HG03521 (cell line): ENCODE results near the gene SLC26A5.
A peak's percentile ranks its signal among the peaks of the same experiment; 100 is the strongest.

Experiments used
- ATAC-seq: cut with Tn5 transposase; IDR thresholded peaks from one replicate; pipeline ENCODE4 v1.9.1; 2021; ENCODE audit warnings: mild to moderate bottlenecking, moderate library complexity; ENCODE audit not compliant: unreplicated experiment

SLC26A5 gene

DNA sequence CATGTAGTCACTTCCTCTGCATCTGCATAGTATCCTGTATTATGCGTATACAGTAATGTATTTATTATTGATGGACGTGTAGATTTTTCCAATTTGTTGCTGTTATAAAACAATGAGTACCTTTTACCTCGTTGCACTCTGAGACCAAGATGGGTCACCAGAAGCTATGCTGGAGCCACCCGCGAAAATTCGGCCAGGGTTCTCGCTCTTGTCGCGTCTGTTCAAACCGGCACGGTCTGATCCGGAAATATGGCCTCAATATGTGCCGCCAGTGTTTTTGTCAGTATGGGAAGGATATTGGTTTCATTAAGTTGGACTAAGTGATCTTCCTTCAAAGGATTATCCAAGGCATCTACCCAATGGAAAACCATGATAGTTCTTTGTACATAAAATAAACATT, 97.6 kb downstream of the SLC26A5 start:
- ATAC-seq = no peak

DNA sequence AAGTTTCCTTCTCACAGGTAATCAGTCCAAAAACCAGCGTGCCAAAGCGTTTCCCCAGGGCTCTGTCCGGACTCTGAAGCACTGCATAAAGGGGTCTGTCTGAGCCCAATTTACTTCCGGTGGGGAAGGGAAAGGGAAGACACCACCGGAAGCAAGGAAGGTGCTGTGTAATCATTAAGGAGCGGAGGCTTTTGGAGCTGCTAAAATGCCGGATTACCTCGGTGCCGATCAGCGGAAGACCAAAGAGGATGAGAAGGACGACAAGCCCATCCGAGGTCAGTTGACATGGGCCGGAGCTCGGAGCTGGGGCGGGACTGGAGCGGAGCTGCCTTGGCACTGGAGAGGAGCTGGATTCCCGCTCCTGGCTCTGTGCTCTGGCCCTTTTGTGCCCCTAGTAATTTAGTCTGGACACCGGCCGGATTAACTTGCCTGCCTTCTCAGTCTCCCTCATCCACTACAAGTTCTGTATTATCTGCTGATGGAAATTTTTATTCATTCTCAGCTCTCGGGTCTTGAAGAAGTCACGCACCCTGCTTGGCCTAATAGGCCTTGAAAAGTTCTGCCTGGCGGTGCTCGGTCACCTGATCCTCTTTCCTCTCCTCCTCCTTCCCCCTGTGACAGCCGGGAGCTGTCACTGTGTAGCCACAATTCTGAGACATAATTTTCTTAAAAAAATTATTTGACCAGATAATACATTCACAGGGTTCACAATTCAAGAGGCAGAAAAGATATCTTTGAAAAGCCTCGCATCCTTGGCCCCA, 98.3 kb downstream of the SLC26A5 start, which contains the start of gene PSMC2:
PSMC2 (plus strand) TSS at position 137 of the 761 bp plus-strand sequence; CDS start at position 206, 69 bp downstream.
- peak; percentile 61 for ATAC-seq

DNA sequence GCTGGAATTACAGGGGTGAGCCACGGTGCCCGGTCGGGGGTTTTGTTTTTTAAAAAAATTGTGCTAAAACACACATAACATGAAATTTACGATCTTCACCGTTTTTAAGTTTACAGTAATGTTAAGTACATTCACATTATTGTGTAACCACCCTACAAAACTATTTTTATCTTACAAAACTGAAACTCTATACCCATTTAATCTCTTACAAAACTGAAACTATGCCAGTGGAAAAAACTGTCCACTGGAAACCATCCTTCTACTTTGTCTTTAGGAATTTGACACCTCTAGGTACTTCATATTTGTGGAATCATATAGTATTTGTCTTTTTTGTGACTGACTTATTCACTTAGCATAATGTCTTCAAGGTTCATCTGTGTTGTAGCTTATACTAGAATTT, 99.6 kb downstream of the SLC26A5 start:
- no peak for ATAC-seq

DNA sequence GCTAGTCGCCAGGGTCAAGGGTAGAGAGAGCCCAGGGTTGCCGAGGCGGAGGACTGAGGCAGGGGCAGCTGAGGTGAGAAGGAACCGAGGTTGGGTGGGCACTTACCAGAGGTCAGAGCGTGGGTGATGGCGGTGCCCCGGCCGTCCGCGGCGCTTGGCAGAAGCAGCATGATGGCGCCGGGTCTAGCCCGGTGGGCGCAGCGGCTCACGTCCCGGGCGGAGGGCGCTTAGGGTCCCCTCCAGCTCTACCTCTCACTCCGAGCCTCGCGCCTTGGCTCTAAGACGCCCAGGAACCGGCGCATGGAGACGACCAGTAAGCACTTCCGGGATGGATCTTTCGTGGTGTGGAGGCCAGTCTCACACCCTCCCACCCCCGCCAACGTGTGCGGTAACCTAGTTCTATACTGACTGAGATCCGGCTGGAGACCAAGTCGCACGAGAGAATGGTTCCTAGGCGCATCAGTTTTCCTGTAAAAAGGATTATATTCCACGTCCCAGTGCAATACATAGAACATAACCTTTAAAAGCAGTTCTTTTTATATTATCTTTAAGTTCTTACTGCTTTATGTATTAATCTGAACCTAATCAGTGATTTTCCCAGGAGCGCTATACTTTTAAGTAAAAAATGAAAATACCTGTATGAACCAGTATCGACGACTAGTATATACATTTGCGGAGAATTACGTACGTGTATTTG, 101.4 kb downstream of the SLC26A5 start, which contains the start of gene DNAJC2:
DNAJC2 (minus strand) TSS at position 315 of the 697 bp plus-strand sequence; CDS start at position 170, 145 bp downstream.
- ATAC-seq = peak; percentile 69

DNA sequence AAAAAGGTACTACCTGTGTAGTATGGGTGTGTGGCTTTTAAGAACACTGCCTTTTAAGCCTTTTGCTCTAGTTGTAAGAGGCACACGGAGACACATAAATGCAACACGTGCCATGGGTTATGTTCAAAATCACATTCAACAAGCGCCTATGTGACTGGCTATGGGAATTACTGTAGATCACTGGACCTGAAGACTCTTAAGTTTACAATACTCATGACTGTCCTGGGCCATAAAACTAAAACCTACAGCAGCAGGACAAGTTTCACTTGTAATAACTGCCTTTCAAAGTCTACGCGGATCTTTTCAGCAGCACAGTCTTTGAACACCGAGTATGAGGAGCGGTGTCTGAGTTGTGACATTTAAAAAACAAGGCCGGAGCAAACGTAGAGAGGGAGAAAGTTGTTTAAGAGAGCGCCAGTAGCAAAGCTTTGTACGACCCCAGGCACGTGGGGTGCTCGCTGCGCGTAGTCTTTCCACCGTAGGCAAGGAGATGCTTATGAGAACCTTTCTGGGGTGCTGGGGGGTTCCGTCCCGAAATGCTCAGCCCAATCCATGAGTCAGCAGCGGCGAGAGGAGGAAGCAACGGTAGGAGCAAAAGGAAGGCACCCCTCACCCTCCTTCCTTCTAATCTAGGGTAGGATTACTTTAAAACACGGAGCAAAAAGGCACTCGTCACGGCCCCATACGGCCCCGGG, 102.1 kb downstream of the SLC26A5 start:
- ATAC-seq = peak; percentile 11

DNA sequence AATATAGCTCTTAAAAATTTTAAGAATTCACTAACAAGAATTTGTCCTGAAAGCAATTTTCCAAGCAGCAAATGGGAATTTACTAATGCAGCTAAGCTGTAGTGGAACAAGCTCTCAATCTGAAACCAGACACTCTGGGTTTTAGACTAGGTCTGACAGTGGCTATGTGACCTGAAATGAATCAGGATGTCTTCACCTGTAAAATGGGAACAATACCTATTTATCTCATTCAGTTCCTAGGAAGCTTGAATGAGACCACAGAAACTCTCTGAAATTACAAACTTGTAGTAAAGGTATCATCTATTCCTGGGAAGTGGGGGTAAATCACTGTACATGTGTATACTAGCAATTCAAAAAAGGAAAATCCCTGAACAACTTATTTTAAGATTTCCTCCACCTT, 102.7 kb downstream of the SLC26A5 start:
- ATAC-seq = no peak

DNA sequence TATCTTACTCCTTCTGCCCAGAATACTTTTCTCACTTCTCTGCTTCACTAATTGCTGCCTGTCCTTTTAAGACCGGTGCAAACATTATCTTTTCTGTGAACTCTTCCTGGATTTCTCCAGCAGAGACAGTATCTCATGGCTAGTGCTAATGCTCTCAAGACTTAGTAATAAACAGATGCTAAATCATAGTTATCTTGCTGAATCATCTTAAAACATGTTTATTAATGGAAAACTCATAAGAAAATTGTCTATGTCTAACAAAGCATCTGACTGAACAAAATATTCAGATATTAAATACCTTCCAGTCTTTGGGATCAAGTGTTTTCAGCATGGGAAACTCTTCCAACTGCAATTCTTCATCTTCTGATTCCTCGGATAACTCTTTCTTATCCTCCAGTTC, 104.5 kb downstream of the SLC26A5 start:
- no peak for ATAC-seq

DNA sequence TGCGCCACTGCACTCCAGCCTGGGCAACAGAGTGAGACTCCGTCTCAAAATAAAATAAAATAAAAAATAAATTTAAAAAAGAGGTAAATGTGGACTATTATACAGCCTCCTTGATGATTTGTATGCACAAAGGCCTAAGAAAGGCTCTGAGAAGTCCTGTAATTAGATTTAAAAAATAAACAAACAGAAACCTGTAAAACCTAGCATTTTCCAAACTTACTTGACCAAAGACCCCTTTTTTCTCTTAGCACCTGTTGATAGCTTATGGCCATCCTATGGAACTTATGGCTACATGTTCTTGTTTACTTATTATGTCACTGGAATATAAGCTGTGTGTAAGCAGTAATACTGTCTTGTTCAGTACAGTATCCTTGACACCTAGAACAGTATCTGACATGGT, 107.1 kb downstream of the SLC26A5 start:
- no peak for ATAC-seq

DNA sequence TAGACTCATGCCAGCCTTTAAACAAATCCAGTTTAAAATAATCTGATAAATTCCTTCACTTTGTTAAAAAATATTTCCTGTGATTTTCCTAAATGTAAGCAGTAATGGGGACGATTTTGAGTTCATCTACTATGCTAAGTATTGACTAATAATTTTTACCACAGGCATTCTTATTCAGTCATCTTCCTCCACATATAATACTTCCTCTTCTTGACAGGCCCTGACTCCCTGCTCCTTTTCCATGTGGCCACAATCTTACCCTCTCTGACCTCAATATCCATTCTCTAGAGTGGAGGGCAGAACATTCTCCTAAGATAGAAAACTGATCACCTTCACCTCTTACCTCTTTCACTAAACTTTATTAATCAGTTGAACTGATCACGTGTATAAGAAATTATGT, 109.2 kb downstream of the SLC26A5 start:
- ATAC-seq = no peak

DNA sequence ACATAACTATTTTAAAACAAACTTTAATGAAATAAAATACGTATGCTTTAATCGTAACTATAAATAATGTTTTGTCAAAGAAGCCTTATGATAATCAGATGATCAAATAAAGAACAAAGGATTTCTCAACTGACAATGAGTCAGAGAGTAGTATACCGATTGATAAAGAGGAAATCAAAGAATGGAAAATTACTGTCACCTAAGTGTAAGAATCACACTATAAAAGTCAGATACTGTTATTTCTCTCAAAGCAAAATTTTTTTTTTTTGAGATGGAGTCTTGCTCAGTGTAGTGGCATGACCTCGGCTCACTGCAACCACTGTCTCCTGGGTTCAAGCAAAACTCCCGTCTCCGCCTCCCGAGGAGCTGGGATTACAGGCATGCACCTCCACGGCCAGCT, 120.3 kb downstream of the SLC26A5 start:
- no peak for ATAC-seq
